ENCODE measurements around the gene TBC1D20. TPM values are rescaled to one million over a fixed set of nuclear protein-coding genes. Genes with fewer than 3 reads are reported as not detected.

Gene TBC1D20
- total and polyA plus RNA-seq, 9 donors, result 19.1 to 40.1 (median 34.8) TPM

- no peaks in the 10 kb centered on the region for H3K36me3 ChIP-seq
- TF ChIP-seq POLR2A (IDR thresholded peaks at IDR 0.05), result no peak
- no peak for TF ChIP-seq EP300 (IDR thresholded peaks at IDR 0.05)
- TF ChIP-seq, protein P1, sequence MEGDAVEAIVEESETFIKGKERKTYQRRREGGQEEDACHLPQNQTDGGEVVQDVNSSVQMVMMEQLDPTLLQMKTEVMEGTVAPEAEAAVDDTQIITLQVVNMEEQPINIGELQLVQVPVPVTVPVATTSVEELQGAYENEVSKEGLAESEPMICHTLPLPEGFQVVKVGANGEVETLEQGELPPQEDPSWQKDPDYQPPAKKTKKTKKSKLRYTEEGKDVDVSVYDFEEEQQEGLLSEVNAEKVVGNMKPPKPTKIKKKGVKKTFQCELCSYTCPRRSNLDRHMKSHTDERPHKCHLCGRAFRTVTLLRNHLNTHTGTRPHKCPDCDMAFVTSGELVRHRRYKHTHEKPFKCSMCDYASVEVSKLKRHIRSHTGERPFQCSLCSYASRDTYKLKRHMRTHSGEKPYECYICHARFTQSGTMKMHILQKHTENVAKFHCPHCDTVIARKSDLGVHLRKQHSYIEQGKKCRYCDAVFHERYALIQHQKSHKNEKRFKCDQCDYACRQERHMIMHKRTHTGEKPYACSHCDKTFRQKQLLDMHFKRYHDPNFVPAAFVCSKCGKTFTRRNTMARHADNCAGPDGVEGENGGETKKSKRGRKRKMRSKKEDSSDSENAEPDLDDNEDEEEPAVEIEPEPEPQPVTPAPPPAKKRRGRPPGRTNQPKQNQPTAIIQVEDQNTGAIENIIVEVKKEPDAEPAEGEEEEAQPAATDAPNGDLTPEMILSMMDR (IDR thresholded peaks at IDR 0.05), result no peak
- 85 to 92% (median 85%) methylated on average over 7 of the region's 7 CpGs for WGBS, 3 donors
Measured at GRCh38 chr20:507006-507758, 44.8 kb upstream of the TBC1D20 start.

DNA sequence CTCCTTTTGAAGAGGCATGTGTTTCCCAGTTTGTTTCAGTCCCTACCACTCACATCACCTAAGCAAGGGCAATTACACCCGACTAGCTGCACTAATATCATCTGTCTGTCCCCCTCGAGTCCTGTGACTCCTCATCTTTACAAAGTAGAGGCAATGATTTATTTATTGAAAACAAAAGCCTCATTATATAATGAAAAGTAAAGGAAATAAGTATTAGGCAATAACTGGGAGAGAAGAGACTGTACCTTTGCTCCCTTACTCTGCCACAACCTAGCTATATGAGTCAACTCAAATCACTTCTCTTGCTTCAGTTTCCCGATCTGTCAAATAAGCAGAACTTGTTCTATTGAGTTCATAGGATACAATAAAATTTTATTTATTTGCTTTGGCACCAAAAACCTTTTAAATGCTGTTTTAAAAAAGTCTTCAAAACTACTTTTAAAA is 42.3 kb upstream of the TBC1D20 start:
- H3K27me3 ChIP-seq, result no peaks in the 10 kb centered on the region
- H3K27ac ChIP-seq, result no peak overlapping the region
- H3K4me1 ChIP-seq (ENCODE audit: insufficient read depth), result no peaks in the 10 kb centered on the region
- H3K9me3 ChIP-seq, result no peaks in the 10 kb centered on the region
- no peak for DNase-seq
- intact Hi-C loops (cut with DNase I), result no loop called here
- H3K36me3 ChIP-seq, result no peaks in the 10 kb centered on the region
- WGBS, 3 donors, result 77 to 81% (median 81%) methylated on average over 3 of the region's 3 CpGs
- TF ChIP-seq, protein P1 (IDR thresholded peaks at IDR 0.05), result no peak
- TF ChIP-seq POLR2A (IDR thresholded peaks at IDR 0.05) (no peak), EP300 (IDR thresholded peaks at IDR 0.05) (no peak)
- no peak overlapping the region for H3K4me3 ChIP-seq

More at GRCh38 chr20:507006-507758, 44.8 kb upstream of the TBC1D20 start:
- Histone ChIP-seq H3K9me3 (no peaks in the 10 kb centered on the region), H3K27me3 (no peaks in the 10 kb centered on the region), H3K4me3 (no peak overlapping the region), H3K4me1 (ENCODE audit: insufficient read depth) (no peaks in the 10 kb centered on the region), H3K27ac (no peak overlapping the region)
- no peak for DNase-seq
- intact Hi-C loops (cut with DNase I), result no loop called here

GRCh38 chr20:503048-503737 is 40.9 kb upstream of the TBC1D20 start:
- no peak overlapping the region for H3K27ac ChIP-seq
- intact Hi-C loops (cut with DNase I), result no loop called here
- H3K36me3 ChIP-seq, result no peaks in the 10 kb centered on the region
- 91 to 95% (median 93%) methylated on average over 11 of the region's 11 CpGs for WGBS, 3 donors
- H3K4me1 ChIP-seq (ENCODE audit: insufficient read depth), result no peaks in the 10 kb centered on the region
- H3K27me3 ChIP-seq, result no peaks in the 10 kb centered on the region
- DNase-seq, result no peak
- no peak for TF ChIP-seq EP300 (IDR thresholded peaks at IDR 0.05)
- no peak for TF ChIP-seq POLR2A (IDR thresholded peaks at IDR 0.05)
- TF ChIP-seq, protein P1 (IDR thresholded peaks at IDR 0.05), result no peak
- H3K9me3 ChIP-seq, result no peaks in the 10 kb centered on the region
- H3K4me3 ChIP-seq, result no peak overlapping the region

DNA sequence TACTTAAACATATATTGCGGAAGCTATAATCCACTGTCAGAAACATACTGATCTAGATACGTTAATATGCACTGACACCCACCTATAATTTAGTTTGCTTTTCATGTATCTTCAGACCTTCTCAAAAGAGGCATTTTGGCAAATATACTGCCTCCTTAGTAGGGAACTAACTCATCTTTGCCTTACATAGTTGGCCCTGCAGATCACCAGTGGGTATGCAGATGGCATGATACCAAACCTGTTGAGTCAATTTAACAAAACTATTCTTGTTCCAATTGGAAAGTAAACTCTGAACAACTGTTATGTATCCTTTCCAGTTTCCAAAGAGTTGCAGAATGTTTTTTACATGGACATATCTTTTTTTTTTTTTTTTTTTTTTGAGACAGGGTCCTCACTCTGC is 35.6 kb upstream of the TBC1D20 start:
- H3K4me3 ChIP-seq, result no peak overlapping the region
- no peaks in the 10 kb centered on the region for H3K36me3 ChIP-seq
- H3K4me1 ChIP-seq (ENCODE audit: insufficient read depth), result no peaks in the 10 kb centered on the region
- WGBS, 3 donors, result 94 to 98% (median 96%) methylated on average over 2 of the region's 2 CpGs
- TF ChIP-seq, protein P1 (IDR thresholded peaks at IDR 0.05), result no peak
- TF ChIP-seq EP300 (IDR thresholded peaks at IDR 0.05) (no peak), POLR2A (IDR thresholded peaks at IDR 0.05) (no peak)
- H3K27me3 ChIP-seq, result no peaks in the 10 kb centered on the region
- no peak overlapping the region for H3K27ac ChIP-seq
- H3K9me3 ChIP-seq, result no peaks in the 10 kb centered on the region
- DNase-seq, result no peak
- intact Hi-C loops (cut with DNase I), result no loop called here
